WI38 (cell line): ENCODE data around the gene SULT1C3.

ENCODE experiments used
- H3K4me3 ChIP-seq: 2 replicates; pipeline ENCODE4 v1.5.1; 2011; ENCODE audit warnings: low read depth, mild to moderate bottlenecking, control low read depth, low read length
- CTCF ChIP-seq: IDR thresholded peaks from 2 replicates; pipeline ENCODE4 v1.5.1; 2012; ENCODE audit warnings: low read depth, mild to moderate bottlenecking, control low read depth, low read length

Gene SULT1C3

GRCh38 chr2:108239786-108240185 lies at the start of gene SULT1C3:
TSS of gene SULT1C3 (plus strand) at chr2:108239968. CDS start at chr2:108247195, 7,227 bp downstream.
- no peak for TF ChIP-seq CTCF

GRCh38 chr2:108193251-108193650 lies 46.5 kb upstream of the SULT1C3 start:
- no peak for TF ChIP-seq CTCF
- no peak overlapping the region for H3K4me3 ChIP-seq

More at GRCh38 chr2:108239786-108240185, at the start of gene SULT1C3:
- no peak within 1 kb of the TSS for H3K4me3 ChIP-seq

- TF ChIP-seq CTCF = no peak
- H3K4me3 ChIP-seq = no peak overlapping the region
Measured at GRCh38 chr2:108194409-108195132, 45.2 kb upstream of the SULT1C3 start.

- no peak for TF ChIP-seq CTCF
- H3K4me3 ChIP-seq = no peak overlapping the region
Measured at GRCh38 chr2:108195133-108195439, 44.7 kb upstream of the SULT1C3 start.

- no peak overlapping the region for H3K4me3 ChIP-seq
- no peak for TF ChIP-seq CTCF
Measured at GRCh38 chr2:108199726-108200125, 40.0 kb upstream of the SULT1C3 start.

- H3K4me3 ChIP-seq = no peak overlapping the region
- TF ChIP-seq CTCF = no peak
Measured at GRCh38 chr2:108200569-108200968, 39.2 kb upstream of the SULT1C3 start.

GRCh38 chr2:108212671-108213070 lies 27.1 kb upstream of the SULT1C3 start:
- no peak overlapping the region for H3K4me3 ChIP-seq
- no peak for TF ChIP-seq CTCF
